ENCODE results near the gene LCA5L.
A peak's percentile ranks its signal among the peaks of the same experiment; 100 is the strongest.
"Not testable (repeated sequence)": the region's sequence is repeated elsewhere in the genome, so short reads cannot be mapped to it uniquely, and the experiment has no call there.

The LCA5L gene

GRCh38 chr21:39430954-39431353 is 14.6 kb downstream of the LCA5L start:
- CTCF ChIA-PET: interaction anchor here (1.5 kb wide), 1 partner anchor 10 kb away, joined by 7 read pairs; no protein-coding TSS in a partner anchor
- Histone ChIP-seq H3K27me3 (replicated peaks in 2 of 5; ENCODE audit: control insufficient read depth in 4 of 5, insufficient read depth in 5 of 5, low read length in 4 of 5) (no peaks in the 10 kb centered on the region), H3K9me3 (ENCODE audit: control extremely low read depth in 1 of 5, control insufficient read depth in 4 of 5, insufficient read depth in 2 of 5, low read depth in 1 of 5, low read length in 4 of 5) (no peaks in the 10 kb centered on the region), H3K4me3 (ENCODE audit: control insufficient read depth in 1 of 7, extremely low read depth in 1 of 7, insufficient read depth in 4 of 7, low read depth in 2 of 7, low read length in 6 of 7) (no peak overlapping the region), H3K36me3 (ENCODE audit: control insufficient read depth in 4 of 4, insufficient read depth in 4 of 4, low read length in 3 of 4) (no peaks in the 10 kb centered on the region), H3K4me1 (ENCODE audit: control extremely low read depth in 1 of 4, control insufficient read depth in 4 of 4, insufficient read depth in 4 of 4, low read length in 3 of 4) (no peaks in the 10 kb centered on the region), H3K27ac (ENCODE audit: insufficient read depth in 1 of 2, low read depth in 1 of 2, low read length in 2 of 2, poor library complexity in 1 of 2, severe bottlenecking in 2 of 2) (no peak overlapping the region)
- no CpG with 5 or more reads among the region's 2 CpGs for WGBS (ENCODE audit: insufficient coverage)
- POLR2A ChIA-PET: no interaction called here
- no peak for DNase-seq

GRCh38 chr21:39430457-39430856 is 15.1 kb downstream of the LCA5L start:
- Histone ChIP-seq H3K9me3 (ENCODE audit: control extremely low read depth in 1 of 5, control insufficient read depth in 4 of 5, insufficient read depth in 2 of 5, low read depth in 1 of 5, low read length in 4 of 5) (no peaks in the 10 kb centered on the region), H3K36me3 (ENCODE audit: control insufficient read depth in 4 of 4, insufficient read depth in 4 of 4, low read length in 3 of 4) (no peaks in the 10 kb centered on the region), H3K4me1 (ENCODE audit: control extremely low read depth in 1 of 4, control insufficient read depth in 4 of 4, insufficient read depth in 4 of 4, low read length in 3 of 4) (no peaks in the 10 kb centered on the region), H3K4me3 (ENCODE audit: control insufficient read depth in 1 of 7, extremely low read depth in 1 of 7, insufficient read depth in 4 of 7, low read depth in 2 of 7, low read length in 6 of 7) (no peak overlapping the region), H3K27ac (ENCODE audit: insufficient read depth in 1 of 2, low read depth in 1 of 2, low read length in 2 of 2, poor library complexity in 1 of 2, severe bottlenecking in 2 of 2) (no peak overlapping the region), H3K27me3 (replicated peaks in 2 of 5; ENCODE audit: control insufficient read depth in 4 of 5, insufficient read depth in 5 of 5, low read length in 4 of 5) (no peaks in the 10 kb centered on the region)
- ChIA-PET POLR2A (no interaction called here), CTCF (interaction anchor here (1.9 kb wide), 1 partner anchor 12 kb away, joined by 10 read pairs; no protein-coding TSS in a partner anchor)
- no peak for DNase-seq
- 81% methylated on average over 4 of the region's 4 CpGs for WGBS (ENCODE audit: insufficient coverage)

DNA sequence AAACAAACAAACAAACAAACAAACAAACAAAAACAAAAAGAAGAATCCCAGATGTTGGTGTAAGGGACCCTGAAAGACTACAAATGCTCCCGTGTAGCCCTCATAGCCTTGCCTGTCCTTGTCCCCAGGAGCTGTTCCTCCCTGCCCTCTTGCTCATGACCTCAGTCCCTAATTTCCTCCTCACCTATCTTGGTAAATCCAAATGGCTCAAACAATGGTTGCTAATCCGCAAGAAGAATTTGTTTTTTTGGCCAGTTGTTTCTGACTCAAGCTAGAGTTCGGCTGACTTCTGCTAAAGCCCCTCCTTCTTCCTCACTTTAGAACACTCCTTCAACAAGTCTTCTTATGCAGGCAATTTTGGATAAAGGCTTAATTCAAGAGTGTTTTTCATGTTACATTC is 15.6 kb downstream of the LCA5L start:
- Histone ChIP-seq H3K4me3 (ENCODE audit: control insufficient read depth in 1 of 7, extremely low read depth in 1 of 7, insufficient read depth in 4 of 7, low read depth in 2 of 7, low read length in 6 of 7) (no peak overlapping the region), H3K27ac (ENCODE audit: insufficient read depth in 1 of 2, low read depth in 1 of 2, low read length in 2 of 2, poor library complexity in 1 of 2, severe bottlenecking in 2 of 2) (no peak overlapping the region), H3K27me3 (replicated peaks in 2 of 5; ENCODE audit: control insufficient read depth in 4 of 5, insufficient read depth in 5 of 5, low read length in 4 of 5) (no peaks in the 10 kb centered on the region), H3K36me3 (ENCODE audit: control insufficient read depth in 4 of 4, insufficient read depth in 4 of 4, low read length in 3 of 4) (no peaks in the 10 kb centered on the region), H3K4me1 (ENCODE audit: control extremely low read depth in 1 of 4, control insufficient read depth in 4 of 4, insufficient read depth in 4 of 4, low read length in 3 of 4) (no peaks in the 10 kb centered on the region), H3K9me3 (ENCODE audit: control extremely low read depth in 1 of 5, control insufficient read depth in 4 of 5, insufficient read depth in 2 of 5, low read depth in 1 of 5, low read length in 4 of 5) (no peaks in the 10 kb centered on the region)
- 96% methylated on average over 3 of the region's 3 CpGs for whole genome bisulfite sequencing (ENCODE audit: insufficient coverage)
- CTCF ChIA-PET: interaction anchor here (1.9 kb wide), 1 partner anchor 12 kb away, joined by 10 read pairs; no protein-coding TSS in a partner anchor
- DNase-seq: no peak
- POLR2A ChIA-PET: no interaction called here

- WGBS (ENCODE audit: insufficient coverage): 40% methylated on average over 1 of the region's 2 CpGs
- no peak overlapping the region for H3K4me3 ChIP-seq (ENCODE audit: control insufficient read depth in 1 of 7, extremely low read depth in 1 of 7, insufficient read depth in 4 of 7, low read depth in 2 of 7, low read length in 6 of 7)
- DNase-seq: no peak
- no peaks in the 10 kb centered on the region for H3K9me3 ChIP-seq (ENCODE audit: control extremely low read depth in 1 of 5, control insufficient read depth in 4 of 5, insufficient read depth in 2 of 5, low read depth in 1 of 5, low read length in 4 of 5)
- no peaks in the 10 kb centered on the region for H3K4me1 ChIP-seq (ENCODE audit: control extremely low read depth in 1 of 4, control insufficient read depth in 4 of 4, insufficient read depth in 4 of 4, low read length in 3 of 4)
- ChIA-PET POLR2A (no interaction called here), CTCF (interaction anchor here (1.9 kb wide), 1 partner anchor 13 kb away, joined by 10 read pairs; no protein-coding TSS in a partner anchor)
- no peaks in the 10 kb centered on the region for H3K27me3 ChIP-seq (replicated peaks in 2 of 5; ENCODE audit: control insufficient read depth in 4 of 5, insufficient read depth in 5 of 5, low read length in 4 of 5)
- H3K27ac ChIP-seq (ENCODE audit: insufficient read depth in 1 of 2, low read depth in 1 of 2, low read length in 2 of 2, poor library complexity in 1 of 2, severe bottlenecking in 2 of 2): no peak overlapping the region
- H3K36me3 ChIP-seq (ENCODE audit: control insufficient read depth in 4 of 4, insufficient read depth in 4 of 4, low read length in 3 of 4): no peaks in the 10 kb centered on the region
Measured at GRCh38 chr21:39429445-39429844, 16.1 kb downstream of the LCA5L start.

- no peaks in the 10 kb centered on the region for H3K27me3 ChIP-seq (replicated peaks in 2 of 5; ENCODE audit: control insufficient read depth in 4 of 5, insufficient read depth in 5 of 5, low read length in 4 of 5)
- H3K9me3 ChIP-seq (ENCODE audit: control extremely low read depth in 1 of 5, control insufficient read depth in 4 of 5, insufficient read depth in 2 of 5, low read depth in 1 of 5, low read length in 4 of 5): no peaks in the 10 kb centered on the region
- no peaks in the 10 kb centered on the region for H3K36me3 ChIP-seq (ENCODE audit: control insufficient read depth in 4 of 4, insufficient read depth in 4 of 4, low read length in 3 of 4)
- 80% methylated on average over 2 of the region's 5 CpGs for WGBS (ENCODE audit: insufficient coverage)
- DNase-seq: peak in 2 of 3 donors; percentile 15 to 36
- H3K4me3 ChIP-seq (ENCODE audit: control insufficient read depth in 1 of 7, extremely low read depth in 1 of 7, insufficient read depth in 4 of 7, low read depth in 2 of 7, low read length in 6 of 7): no peak overlapping the region
- POLR2A ChIA-PET: no interaction called here
- H3K4me1 ChIP-seq (ENCODE audit: control extremely low read depth in 1 of 4, control insufficient read depth in 4 of 4, insufficient read depth in 4 of 4, low read length in 3 of 4): no peaks in the 10 kb centered on the region
- H3K27ac ChIP-seq (ENCODE audit: insufficient read depth in 1 of 2, low read depth in 1 of 2, low read length in 2 of 2, poor library complexity in 1 of 2, severe bottlenecking in 2 of 2): peak overlapping the region in 1 of 2 experiments; percentile 44
- CTCF ChIA-PET: no interaction called here
Measured at GRCh38 chr21:39422527-39423241, 22.9 kb downstream of the LCA5L start.

DNA sequence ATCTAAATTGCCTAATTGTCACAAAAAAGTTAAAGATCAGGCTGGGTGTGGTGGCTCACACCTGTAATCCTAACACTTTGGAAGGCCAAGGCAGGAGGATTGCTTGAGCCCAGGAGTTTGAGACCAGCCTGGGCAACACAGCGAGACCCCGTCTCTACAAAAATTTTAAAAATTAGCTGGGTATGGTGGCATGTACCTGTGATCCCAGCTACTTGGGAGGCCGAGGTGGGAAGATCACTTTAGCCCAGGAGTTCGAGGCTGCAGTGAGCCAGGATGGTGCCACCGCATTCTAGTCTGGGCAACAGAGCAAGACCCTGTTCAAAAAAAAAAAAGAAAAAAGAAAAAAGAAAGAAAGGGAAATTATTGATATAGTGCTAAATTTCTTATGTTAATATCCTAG is 26.4 kb downstream of the LCA5L start:
- H3K4me3 ChIP-seq (ENCODE audit: control insufficient read depth in 1 of 7, extremely low read depth in 1 of 7, insufficient read depth in 4 of 7, low read depth in 2 of 7, low read length in 6 of 7); H3K4me1 ChIP-seq (ENCODE audit: control extremely low read depth in 1 of 4, control insufficient read depth in 4 of 4, insufficient read depth in 4 of 4, low read length in 3 of 4); H3K27me3 ChIP-seq (replicated peaks in 2 of 5; ENCODE audit: control insufficient read depth in 4 of 5, insufficient read depth in 5 of 5, low read length in 4 of 5); H3K36me3 ChIP-seq (ENCODE audit: control insufficient read depth in 4 of 4, insufficient read depth in 4 of 4, low read length in 3 of 4); POLR2A ChIA-PET; DNase-seq; H3K27ac ChIP-seq (ENCODE audit: insufficient read depth in 1 of 2, low read depth in 1 of 2, low read length in 2 of 2, poor library complexity in 1 of 2, severe bottlenecking in 2 of 2); CTCF ChIA-PET; H3K9me3 ChIP-seq (ENCODE audit: control extremely low read depth in 1 of 5, control insufficient read depth in 4 of 5, insufficient read depth in 2 of 5, low read depth in 1 of 5, low read length in 4 of 5): not testable (repeated sequence)
- 96% methylated on average over 4 of the region's 5 CpGs for WGBS (ENCODE audit: insufficient coverage)

- no peak for DNase-seq
- WGBS (ENCODE audit: insufficient coverage): no CpG with 5 or more reads among the region's 2 CpGs
- ChIA-PET POLR2A (no interaction called here), CTCF (no interaction called here)
- H3K9me3 ChIP-seq (ENCODE audit: control extremely low read depth in 1 of 5, control insufficient read depth in 4 of 5, insufficient read depth in 2 of 5, low read depth in 1 of 5, low read length in 4 of 5): peaks cover 0 to 6% (median 5%) of the 10 kb centered on the region in 5 experiments
- H3K4me1 ChIP-seq (ENCODE audit: control extremely low read depth in 1 of 4, control insufficient read depth in 4 of 4, insufficient read depth in 4 of 4, low read length in 3 of 4): no peaks in the 10 kb centered on the region
- no peak overlapping the region for H3K27ac ChIP-seq (ENCODE audit: insufficient read depth in 1 of 2, low read depth in 1 of 2, low read length in 2 of 2, poor library complexity in 1 of 2, severe bottlenecking in 2 of 2)
- H3K27me3 ChIP-seq (replicated peaks in 2 of 5; ENCODE audit: control insufficient read depth in 4 of 5, insufficient read depth in 5 of 5, low read length in 4 of 5): no peaks in the 10 kb centered on the region
- H3K36me3 ChIP-seq (ENCODE audit: control insufficient read depth in 4 of 4, insufficient read depth in 4 of 4, low read length in 3 of 4): peaks cover 6 to 33% (median 12%) of the 10 kb centered on the region in 4 experiments
- no peak overlapping the region for H3K4me3 ChIP-seq (ENCODE audit: control insufficient read depth in 1 of 7, extremely low read depth in 1 of 7, insufficient read depth in 4 of 7, low read depth in 2 of 7, low read length in 6 of 7)
Measured at GRCh38 chr21:39406065-39406464, 39.5 kb downstream of the LCA5L start.
